Epithelial cell of proximal tubule (primary cell): ENCODE data around the gene CRISP1. TPM values are rescaled to one million over a fixed set of nuclear protein-coding genes. Genes with fewer than 3 reads are reported as not detected.
"Not testable (repeated sequence)": the region's sequence is repeated elsewhere in the genome, so short reads cannot be mapped to it uniquely, and the experiment has no call there.

Source experiments
- DNase-seq: peaks from one replicate; pipeline ENCODE4 v3.0.0-alpha.2; 2011; ENCODE audit warnings: low read depth
- H3K4me3 ChIP-seq: 2 replicates; pipeline ENCODE4 v1.5.1; 2011; ENCODE audit warnings: low read depth, mild to moderate bottlenecking, low read length
- total RNA-seq: library from RNA; depleted of rRNA; stranded (reverse); fragments of >200 nt; gene quantifications from 2 replicates; pipeline ENCODE4 v1.2.3, GENCODE V29; 2015
- TF ChIP-seq, protein P1 (sequence below): conservative IDR thresholded peaks from 2 replicates; pipeline ENCODE4 v1.5.1; 2012; ENCODE audit warnings: low read depth, mild to moderate bottlenecking, low read length

The CRISP1 gene
- total RNA-seq, 1 donor from 2014 or later: not detected

DNA sequence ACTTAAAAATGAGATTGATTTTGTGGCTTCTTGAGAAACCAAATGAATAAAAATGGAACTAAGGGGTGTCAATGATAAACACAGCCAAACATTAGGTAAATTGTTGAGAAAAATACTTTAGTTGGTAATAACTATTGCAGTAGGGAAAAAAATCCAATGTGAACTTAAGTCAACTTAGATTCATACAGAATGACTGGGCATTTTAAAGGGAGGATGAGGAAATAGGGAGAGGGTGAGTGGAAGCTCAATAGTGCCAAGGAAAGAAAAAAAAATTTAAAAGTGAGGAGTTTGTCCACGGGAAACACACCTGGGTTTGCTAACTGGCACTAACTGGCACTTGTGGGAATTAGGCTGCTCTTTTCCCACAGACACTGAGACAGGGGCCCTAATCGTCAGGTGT, 53.1 kb downstream of the CRISP1 start:
- DNase-seq: no peak
- no peak overlapping the region for H3K4me3 ChIP-seq
- TF ChIP-seq, protein P1, sequence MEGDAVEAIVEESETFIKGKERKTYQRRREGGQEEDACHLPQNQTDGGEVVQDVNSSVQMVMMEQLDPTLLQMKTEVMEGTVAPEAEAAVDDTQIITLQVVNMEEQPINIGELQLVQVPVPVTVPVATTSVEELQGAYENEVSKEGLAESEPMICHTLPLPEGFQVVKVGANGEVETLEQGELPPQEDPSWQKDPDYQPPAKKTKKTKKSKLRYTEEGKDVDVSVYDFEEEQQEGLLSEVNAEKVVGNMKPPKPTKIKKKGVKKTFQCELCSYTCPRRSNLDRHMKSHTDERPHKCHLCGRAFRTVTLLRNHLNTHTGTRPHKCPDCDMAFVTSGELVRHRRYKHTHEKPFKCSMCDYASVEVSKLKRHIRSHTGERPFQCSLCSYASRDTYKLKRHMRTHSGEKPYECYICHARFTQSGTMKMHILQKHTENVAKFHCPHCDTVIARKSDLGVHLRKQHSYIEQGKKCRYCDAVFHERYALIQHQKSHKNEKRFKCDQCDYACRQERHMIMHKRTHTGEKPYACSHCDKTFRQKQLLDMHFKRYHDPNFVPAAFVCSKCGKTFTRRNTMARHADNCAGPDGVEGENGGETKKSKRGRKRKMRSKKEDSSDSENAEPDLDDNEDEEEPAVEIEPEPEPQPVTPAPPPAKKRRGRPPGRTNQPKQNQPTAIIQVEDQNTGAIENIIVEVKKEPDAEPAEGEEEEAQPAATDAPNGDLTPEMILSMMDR: no peak

DNA sequence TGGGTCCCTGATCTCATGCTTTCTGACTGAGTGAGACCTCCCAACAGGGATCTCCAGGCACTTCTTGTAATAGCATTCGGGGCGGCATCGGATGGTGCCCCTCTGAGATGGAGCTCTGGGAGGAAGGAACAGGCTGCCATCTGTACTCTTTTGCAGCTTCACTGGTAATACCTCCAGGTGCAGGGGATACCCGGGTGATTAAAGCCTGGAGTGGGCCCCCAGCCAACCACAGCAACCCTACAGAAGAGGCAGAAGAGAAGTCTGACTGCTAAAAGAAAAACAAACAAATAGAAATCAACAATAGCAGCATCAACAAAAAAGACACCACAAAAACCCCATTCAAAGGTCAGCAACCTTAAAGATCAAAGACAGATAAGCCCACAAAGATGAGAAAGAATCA, 60.2 kb downstream of the CRISP1 start:
- TF ChIP-seq, protein P1: no peak
- no peak overlapping the region for H3K4me3 ChIP-seq
- no peak for DNase-seq

DNA sequence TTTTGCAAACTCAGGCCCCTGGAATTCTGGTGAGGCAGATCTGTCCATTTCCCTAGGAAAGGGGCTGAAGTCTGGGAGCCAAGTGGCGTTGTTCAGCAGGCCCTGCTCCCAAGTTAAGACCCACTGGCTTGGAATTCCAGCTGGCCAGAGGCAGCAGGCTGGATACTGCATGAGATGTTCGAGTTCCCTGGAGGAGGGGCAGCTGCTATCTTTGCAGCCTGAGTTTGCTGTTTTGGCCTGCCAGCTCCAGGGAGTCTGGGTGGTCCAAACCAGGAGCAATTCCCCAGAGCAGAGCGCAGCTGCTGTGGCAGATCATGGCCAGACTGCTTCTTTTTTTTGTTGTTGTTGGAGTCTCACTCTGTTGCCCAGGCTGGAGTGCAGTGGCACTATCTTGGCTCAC, 61.1 kb downstream of the CRISP1 start:
- H3K4me3 ChIP-seq: no peak overlapping the region
- DNase-seq: no peak
- TF ChIP-seq, protein P1: no peak

DNA sequence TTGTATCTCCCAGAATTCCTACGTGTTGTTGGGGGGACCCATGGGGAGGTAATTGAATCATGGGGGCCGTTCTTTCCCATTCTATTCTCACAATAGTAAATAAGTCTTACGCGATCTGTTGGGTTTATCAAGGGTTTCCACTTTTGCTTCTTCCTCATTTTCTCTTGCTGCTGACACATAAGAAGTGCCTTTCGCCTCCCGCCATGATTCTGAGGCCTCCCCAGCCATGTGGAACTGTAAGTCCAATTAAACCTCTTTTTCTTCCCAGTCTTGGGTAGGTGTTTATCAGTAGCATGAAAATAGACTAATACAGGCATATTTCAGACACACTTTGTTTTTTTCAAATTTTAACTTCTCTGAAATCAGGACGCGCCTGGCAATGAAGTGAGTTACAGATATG, 64.8 kb downstream of the CRISP1 start:
- DNase-seq: no peak
- TF ChIP-seq, protein P1: no peak
- no peak overlapping the region for H3K4me3 ChIP-seq

DNA sequence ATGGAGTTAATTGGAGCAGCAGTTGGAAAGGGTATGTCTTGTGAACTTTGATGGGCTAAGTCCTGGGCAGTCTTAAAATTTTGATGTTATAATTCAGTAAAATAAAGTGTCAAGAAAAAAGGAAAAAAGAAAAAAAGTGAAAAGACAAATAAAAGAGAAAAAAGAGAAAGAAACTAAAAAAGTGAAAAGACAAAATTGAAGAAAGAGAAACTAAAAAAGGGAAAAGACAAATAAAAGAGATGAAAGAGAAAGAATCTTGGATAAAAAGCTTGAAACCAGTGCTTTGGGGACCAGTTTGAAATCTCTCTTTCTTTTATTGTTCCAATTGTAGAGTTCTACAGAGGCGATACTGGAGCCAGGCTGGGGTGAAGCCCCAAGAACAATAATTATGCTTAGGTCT, 67.2 kb downstream of the CRISP1 start:
- no peak overlapping the region for H3K4me3 ChIP-seq
- no peak for DNase-seq
- TF ChIP-seq, protein P1: no peak

DNA sequence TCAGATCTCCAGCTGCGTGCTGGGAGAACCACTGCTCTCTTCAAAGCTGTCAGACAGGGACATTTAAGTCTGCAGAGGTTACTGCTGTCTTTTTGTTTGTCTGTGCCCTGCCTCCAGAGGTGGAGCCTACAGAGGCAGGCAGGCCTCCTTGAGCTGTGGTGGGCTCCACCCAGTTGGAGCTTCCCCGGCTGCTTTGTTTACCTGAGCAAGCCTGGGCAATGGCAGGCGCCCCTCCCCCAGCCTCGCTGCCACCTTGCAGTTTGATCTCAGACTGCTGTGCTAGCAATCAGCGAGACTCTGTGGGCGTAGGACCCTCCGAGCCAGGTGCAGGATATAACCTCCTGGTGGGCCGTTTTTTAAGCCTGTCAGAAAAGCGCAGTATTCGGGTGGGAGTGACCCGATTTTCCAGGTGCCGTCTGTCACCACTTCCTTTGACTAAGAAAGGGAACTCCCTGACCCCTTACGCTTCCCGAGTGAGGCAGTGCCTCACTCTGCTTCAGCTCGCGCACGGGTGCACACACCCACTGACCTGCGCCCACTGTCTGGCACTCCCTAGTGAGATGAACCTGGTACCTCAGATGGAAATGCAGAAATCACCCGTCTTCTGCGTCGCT, 69.4 kb downstream of the CRISP1 start:
- DNase-seq: not testable (repeated sequence)
- H3K4me3 ChIP-seq: peak overlapping the region; percentile 33

DNA sequence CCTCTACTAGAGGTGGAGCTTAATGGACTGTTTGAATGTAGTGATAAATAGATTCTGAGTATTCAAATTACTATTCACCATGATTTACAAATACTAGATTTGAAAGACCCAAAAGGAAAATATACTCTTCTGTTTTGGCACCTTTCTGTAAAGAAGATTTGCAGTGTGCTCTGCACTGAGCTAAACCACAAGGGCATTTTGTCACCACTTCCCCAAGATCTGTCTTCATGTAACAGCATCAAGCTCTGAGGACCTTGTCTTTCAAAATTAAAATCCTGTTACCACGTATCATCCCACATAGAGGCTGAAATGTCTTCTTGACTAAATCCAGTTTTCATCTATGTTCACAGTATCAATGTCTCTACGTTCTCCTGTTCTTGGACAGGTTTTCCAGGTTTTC, 76.0 kb downstream of the CRISP1 start:
- no peak for DNase-seq
- H3K4me3 ChIP-seq: no peak overlapping the region
- TF ChIP-seq, protein P1: no peak
